ENCODE data around the gene TEAD3.
"Not testable (repeated sequence)": the region's sequence is repeated elsewhere in the genome, so short reads cannot be mapped to it uniquely, and the experiment has no call there.

GRCh38 chr6:35432702-35433101, 64.2 kb downstream of the TEAD3 start:
- TF ChIP-seq POLR2A (IDR thresholded peaks at IDR 0.05; ENCODE audit: low read depth, low read length); CTCF (conservative IDR thresholded peaks at IDR 0.05; ENCODE audit: low read depth, low read length); CEBPB (IDR thresholded peaks at IDR 0.05; ENCODE audit: low read depth, low read length); RAD21 (IDR thresholded peaks at IDR 0.05; ENCODE audit: low read length): not testable (repeated sequence)
